Measurements from ENCODE around the gene RCOR2.

- TF ChIP-seq CTCF (IDR thresholded peaks at IDR 0.05) (no peak), POLR2A (IDR thresholded peaks at IDR 0.05; ENCODE audit: low read depth) (no peak)
Observed at GRCh38 chr11:63877658-63878241, 39.2 kb downstream of the RCOR2 start.

All from esophagus muscularis mucosa (tissue), 3 donors.